HCT116 (cell line): ENCODE measurements around the gene SEC16A. TPM values are rescaled to one million over a fixed set of nuclear protein-coding genes. Genes with fewer than 3 reads are reported as not detected.

Source experiments
- ATAC-seq: fragments of 200-7000 bp; cut with Tn5 transposase; 2 replicates; pipeline ENCODE4 v1.9.1; 2020; ENCODE audit warnings: mild to moderate bottlenecking, moderate library complexity
- BruUV-seq: library from RNA; stranded (reverse); fragments of 400-500 nt; replicated peaks from 2 replicates; lab custom pipeline; 2021; lab: Mats Ljungman, UMichigan
- CTCF ChIA-PET: fragments of 300-600 bp; sonication (Branson Sonifier 250); formaldehyde crosslinking; loops from one replicate; lab custom pipeline; 2021; ENCODE audit warnings: antibody characterized with exemption; lab: Charles Lee
- POLR2A ChIA-PET: fragments of 300-600, 350-600 bp; sonication (Branson Sonifier 250); formaldehyde crosslinking; loops from one replicate; lab custom pipeline; 2021; ENCODE audit warnings: antibody characterized with exemption; lab: Charles Lee
- RAD21 ChIA-PET, 2 experiments: fragments of 300-600 bp; sonication (Branson Sonifier 250); formaldehyde crosslinking; loops; one replicate each; lab custom pipeline; 2023; ENCODE audit warnings: low total read pairs in 2 of 2; ENCODE audit not compliant: uncharacterized antibody in 2 of 2, unreplicated experiment in 2 of 2, low non-redundant PET in 1 of 2; lab: Charles Lee
- DNase-seq: peaks from one replicate; pipeline ENCODE4 v3.0.0-alpha.2; 2010; ENCODE audit warnings: low read depth, low spot score
- H2AFZ ChIP-seq: fragments of 200-600 bp; shearing (Covaris generic), sonication (generic); 2 replicates; pipeline ENCODE4 v1.6.1; 2017; ENCODE audit warnings: low read depth, mixed run types, mixed read lengths, antibody characterized with exemption, low read length; ENCODE audit not compliant: poor library complexity, severe bottlenecking
- H3K27ac ChIP-seq: 2 replicates; pipeline ENCODE4 v1.5.1; 2012; ENCODE audit warnings: low read depth, low read length
- H3K27me3 ChIP-seq: fragments of 200-600 bp; sonication (generic); 2 replicates; pipeline ENCODE4 v1.6.1; 2016; ENCODE audit warnings: mixed run types, low read length, mixed read lengths; ENCODE audit not compliant: insufficient read depth
- H3K36me3 ChIP-seq, 2 experiments: fragments of 200-500 bp in 1 of 2; fragments of 200-600 bp in 1 of 2; sonication (Bioruptor generic) in 1 of 2; sonication (generic) in 1 of 2; 2 replicates each; pipeline versions ENCODE4 v1.5.1 to v1.6.1; 2014 to 2016; ENCODE audit warnings: low read length in 2 of 2, inconsistent platforms in 1 of 2, mixed read lengths in 1 of 2, mixed run types in 1 of 2; ENCODE audit not compliant: insufficient read depth in 2 of 2, control insufficient read depth in 1 of 2
- H3K4me1 ChIP-seq, 2 experiments: fragments of 200-600 bp in 1 of 2; sonication (generic) in 1 of 2; 2 replicates each; pipeline versions ENCODE4 v1.5.1 to v1.6.1; 2012 to 2017; ENCODE audit warnings: low read length in 2 of 2, inconsistent platforms in 1 of 2, mild to moderate bottlenecking in 1 of 2, mixed read lengths in 1 of 2, mixed run types in 1 of 2, moderate library complexity in 1 of 2; ENCODE audit not compliant: insufficient read depth in 2 of 2, control insufficient read depth in 1 of 2
- H3K4me2 ChIP-seq: fragments of 200-600 bp; sonication (generic); 2 replicates; pipeline ENCODE4 v1.6.1; 2017; ENCODE audit warnings: mixed run types, low read length, mixed read lengths
- H3K4me3 ChIP-seq, 2 experiments: fragments of 200-600 bp in 1 of 2; sonication (generic) in 1 of 2; replicated peaks in 1 of 2; 2 replicates each; pipeline ENCODE4 v1.5.1; 2011 to 2016; ENCODE audit warnings: low read length in 2 of 2, control low read depth in 1 of 2, low read depth in 1 of 2, mild to moderate bottlenecking in 1 of 2, mixed read lengths in 1 of 2, mixed run types in 1 of 2
- H3K79me2 ChIP-seq: fragments of 200-600 bp; sonication (generic); 2 replicates; pipeline ENCODE4 v1.6.1; 2017; ENCODE audit warnings: mild to moderate bottlenecking, mixed run types, low read length, moderate library complexity, mixed read lengths; ENCODE audit not compliant: insufficient read depth
- H3K9ac ChIP-seq: fragments of 200-600 bp; sonication (generic); 2 replicates; pipeline ENCODE4 v1.6.1; 2016; ENCODE audit warnings: low read length, mixed read lengths
- H3K9me2 ChIP-seq: fragments of 200-600 bp; sonication (generic), shearing (Covaris generic); 2 replicates; pipeline ENCODE4 v1.6.1; 2017; ENCODE audit warnings: mixed run types, mild to moderate bottlenecking, moderate library complexity; ENCODE audit not compliant: insufficient read depth
- H3K9me3 ChIP-seq, 2 experiments: fragments of 200-500 bp in 1 of 2; fragments of 200-600 bp in 1 of 2; sonication (Bioruptor generic) in 1 of 2; sonication (generic) in 1 of 2; 2 replicates each; pipeline ENCODE4 v1.6.1; 2014 to 2017; ENCODE audit warnings: low read length in 2 of 2, mixed read lengths in 2 of 2, inconsistent platforms in 1 of 2, low read depth in 1 of 2, mild to moderate bottlenecking in 1 of 2, mixed run types in 1 of 2, moderate library complexity in 1 of 2; ENCODE audit not compliant: control insufficient read depth in 1 of 2, insufficient read depth in 1 of 2
- H4K20me1 ChIP-seq: fragments of 200-600 bp; sonication (generic), shearing (Covaris generic); 2 replicates; pipeline ENCODE4 v1.6.1; 2017; ENCODE audit warnings: mixed run types, mild to moderate bottlenecking, moderate library complexity; ENCODE audit not compliant: insufficient read depth
- CEBPB ChIP-seq: IDR thresholded peaks from 2 replicates; pipeline ENCODE4 v1.6.1; 2012; ENCODE audit warnings: low read depth
- EZH2phosphoT487 ChIP-seq: fragments of 200-600 bp; IDR thresholded peaks from 2 replicates; pipeline ENCODE4 v1.6.1; 2018; ENCODE audit warnings: antibody characterized with exemption, borderline replicate concordance
- POLR2AphosphoS5 ChIP-seq: IDR thresholded peaks from 2 replicates; pipeline ENCODE4 v1.6.1; 2011; ENCODE audit warnings: mild to moderate bottlenecking, low read depth, low read length, moderate library complexity
- SP1 ChIP-seq: IDR thresholded peaks from 2 replicates; pipeline ENCODE4 v1.6.1; 2012; ENCODE audit warnings: low read depth
- intact Hi-C: fragments of 100-400 bp; cut with micrococcal nuclease; formaldehyde crosslinking; loops from 2 replicates; pipeline ENCODE4 v1.10.0; 2022
- total RNA-seq: library from RNA; stranded (reverse); gene quantifications from one replicate; pipeline ENCODE4 v1.2.1, GENCODE V29; 2021; ENCODE audit not compliant: unreplicated experiment

The SEC16A gene
- total RNA-seq, 1 experiment from 2014 or later: 49.8 TPM

DNA sequence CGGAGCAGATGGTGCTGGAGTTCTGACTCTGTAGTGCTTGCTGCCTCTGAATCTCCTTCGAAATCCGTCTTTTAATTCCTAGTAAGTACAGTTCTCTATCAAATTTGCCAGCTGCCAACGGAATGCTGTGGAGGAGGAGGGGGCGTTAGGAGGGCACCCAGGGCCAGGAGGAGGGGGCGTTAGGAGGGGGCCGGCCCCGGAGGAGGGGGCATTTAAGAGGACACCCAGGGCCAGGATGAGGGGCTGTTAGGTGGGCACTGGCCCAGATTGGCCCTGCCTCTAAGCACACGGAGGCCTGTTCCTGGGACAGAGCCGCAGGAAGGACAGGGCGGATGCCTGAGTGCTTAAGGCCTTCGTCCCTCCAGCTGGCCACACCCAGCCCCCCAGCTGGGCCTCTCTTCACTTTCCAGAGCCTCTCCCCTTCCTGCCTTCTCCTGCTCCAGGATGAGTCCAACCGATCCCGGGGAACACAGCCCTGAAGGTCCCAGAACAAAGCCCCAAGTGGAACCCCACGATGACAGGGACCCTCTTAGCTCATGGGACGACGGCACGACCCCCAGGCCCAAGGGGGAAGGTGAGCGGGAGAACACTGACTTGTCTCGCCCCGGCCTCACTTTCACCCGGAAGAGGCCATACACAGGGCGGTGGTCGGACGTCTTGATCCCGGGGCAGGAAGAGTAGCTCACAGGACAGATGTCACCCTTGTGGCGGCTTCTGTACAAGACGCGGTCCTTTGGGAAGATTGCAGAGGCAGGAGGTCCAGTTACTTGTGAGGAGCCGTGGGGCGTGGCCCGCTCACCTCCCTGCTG, 53.0 kb downstream of the SEC16A start:
- H3K36me3 ChIP-seq: peaks cover 3 to 8% of the 10 kb centered on the region in 2 experiments; a peak in 1 of 4 replicates
- H3K4me1 ChIP-seq: no peaks in the 10 kb centered on the region
- DNase-seq: no peak
- ATAC-seq: peak; percentile 45
- H3K27me3 ChIP-seq: no peaks in the 10 kb centered on the region
- POLR2A ChIA-PET: no interaction called here
- H3K9me2 ChIP-seq: no peaks in the 10 kb centered on the region
- no peak overlapping the region for H3K9ac ChIP-seq
- TF ChIP-seq POLR2AphosphoS5: no peak
- TF ChIP-seq EZH2phosphoT487: no peak
- RAD21 ChIA-PET: no interaction called here
- H3K4me2 ChIP-seq: no peak overlapping the region
- BruUV-seq: no TSS peak
- H4K20me1 ChIP-seq: no peaks in the 10 kb centered on the region
- no peak overlapping the region for H3K27ac ChIP-seq
- no peaks in the 10 kb centered on the region for H3K9me3 ChIP-seq
- H3K79me2 ChIP-seq: peaks cover 15% of the 10 kb centered on the region
- H3K4me3 ChIP-seq: no peak overlapping the region
- no peak overlapping the region for H2AFZ ChIP-seq
- CTCF ChIA-PET: no interaction called here
- intact Hi-C loops: no loop called here

- H3K4me2 ChIP-seq: no peak overlapping the region
- intact Hi-C loops: no loop called here
- H3K79me2 ChIP-seq: peaks cover 8% of the 10 kb centered on the region; the same call in 1 of the 2 replicates
- H3K36me3 ChIP-seq: peaks cover 3 to 12% of the 10 kb centered on the region in 2 experiments; a peak in 2 of 4 replicates
- no peaks in the 10 kb centered on the region for H3K27me3 ChIP-seq
- H3K9me3 ChIP-seq: no peaks in the 10 kb centered on the region
- TSS peak; percentile 48 for BruUV-seq
- no peaks in the 10 kb centered on the region for H4K20me1 ChIP-seq
- ChIA-PET CTCF (no interaction called here), POLR2A (no interaction called here), RAD21 (no interaction called here)
- H3K9me2 ChIP-seq: no peaks in the 10 kb centered on the region
- H3K4me1 ChIP-seq: no peaks in the 10 kb centered on the region
- H3K4me3 ChIP-seq: no peak overlapping the region
- no peak for TF ChIP-seq SP1
- no peak for TF ChIP-seq CEBPB
- H3K27ac ChIP-seq: no peak overlapping the region
- ATAC-seq: no peak
- H3K9ac ChIP-seq: no peak overlapping the region
- no peak for DNase-seq
- no peak overlapping the region for H2AFZ ChIP-seq
Observed at GRCh38 chr9:136429075-136429628, 53.7 kb downstream of the SEC16A start.
